Measurements from ENCODE around the gene UCN3.

- TF ChIP-seq CTCF (IDR thresholded peaks at IDR 0.05; ENCODE audit: poor library complexity, severe bottlenecking), result no peak
- no peak for TF ChIP-seq EZH2 (IDR thresholded peaks at IDR 0.05; ENCODE audit: borderline replicate concordance, insufficient read depth, low read length, poor library complexity, severe bottlenecking)
- TF ChIP-seq POLR2AphosphoS5 (IDR thresholded peaks at IDR 0.05), result no peak
- TF ChIP-seq REST (IDR thresholded peaks at IDR 0.05; ENCODE audit: borderline replicate concordance), result no peak
- TF ChIP-seq TAF1 (IDR thresholded peaks at IDR 0.05; ENCODE audit: low read depth), result no peak
- TF ChIP-seq SMC3 (conservative IDR thresholded peaks at IDR 0.05; ENCODE audit: poor library complexity), result no peak
- no peak for TF ChIP-seq RAD21 (conservative IDR thresholded peaks at IDR 0.05)
- TF ChIP-seq EP300 (conservative IDR thresholded peaks at IDR 0.05; ENCODE audit: poor library complexity, severe bottlenecking), result no peak
- no peak for TF ChIP-seq MXI1 (conservative IDR thresholded peaks at IDR 0.05; ENCODE audit: poor library complexity, severe bottlenecking)
Observed at GRCh38 chr10:5323446-5323845, 41.3 kb upstream of the UCN3 start.
